ENCODE measurements around the gene NFATC3.

- no peak for TF ChIP-seq CTCF (IDR thresholded peaks at IDR 0.05; ENCODE audit: poor library complexity)
- TF ChIP-seq EZH2 (IDR thresholded peaks at IDR 0.05; ENCODE audit: borderline replicate concordance) = no peak
These were observed 105.8 kb downstream of the NFATC3 start for GRCh38 chr16:68190736-68191510.
